Measurements from ENCODE around the gene FAM72D.
"Not testable (repeated sequence)": the region's sequence is repeated elsewhere in the genome, so short reads cannot be mapped to it uniquely, and the experiment has no call there.

The FAM72D gene

DNA sequence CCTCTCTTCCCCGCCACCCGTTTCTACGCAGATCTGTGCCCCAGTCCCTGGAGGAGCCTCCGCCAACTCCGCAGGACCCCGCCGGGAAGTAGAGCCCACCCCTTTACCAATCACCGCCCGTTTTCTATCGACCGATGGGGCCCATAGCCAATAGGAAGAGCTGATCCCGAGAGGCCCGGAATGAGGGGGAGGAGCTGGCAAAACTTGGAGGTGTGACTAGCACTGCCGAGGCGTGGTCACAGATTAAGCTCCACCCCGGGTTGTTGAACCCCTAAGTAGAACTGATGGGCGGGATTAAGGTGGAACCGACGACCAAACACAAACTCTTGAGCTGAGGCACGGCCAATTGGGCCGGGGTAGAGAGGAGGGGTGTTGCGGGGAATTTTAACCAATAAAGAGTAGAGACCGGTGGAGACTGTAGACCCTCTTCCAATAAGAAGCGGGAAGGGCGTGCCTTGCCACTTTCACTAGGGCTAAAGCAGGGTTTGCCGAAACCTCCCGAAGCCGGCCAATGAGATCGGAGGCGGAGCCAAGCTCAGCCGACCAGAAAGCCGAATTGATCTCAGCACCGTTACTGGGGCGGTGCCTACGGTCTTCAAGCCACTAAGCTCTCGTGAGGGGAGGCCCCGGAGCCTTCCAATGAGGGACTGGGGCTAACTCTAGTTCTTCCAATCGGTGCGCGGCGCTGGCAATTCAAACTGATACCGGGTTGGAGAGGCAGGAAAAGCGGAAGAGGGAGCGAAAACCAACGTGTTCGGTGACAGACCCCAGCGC lies at the start of gene FAM72D, which contains the start of gene SRGAP2B:
Gene FAM72D, plus strand, starts transcription at position 691 of the 774 bp plus-strand sequence. CDS start 874 bp downstream, outside the sequence.
Gene SRGAP2B, minus strand, starts transcription at position 45 of the 774 bp plus-strand sequence. CDS start 2,427 bp downstream, outside the sequence.
- not testable (repeated sequence) for DNase-seq (ENCODE audit: low read depth, low spot score)

DNA sequence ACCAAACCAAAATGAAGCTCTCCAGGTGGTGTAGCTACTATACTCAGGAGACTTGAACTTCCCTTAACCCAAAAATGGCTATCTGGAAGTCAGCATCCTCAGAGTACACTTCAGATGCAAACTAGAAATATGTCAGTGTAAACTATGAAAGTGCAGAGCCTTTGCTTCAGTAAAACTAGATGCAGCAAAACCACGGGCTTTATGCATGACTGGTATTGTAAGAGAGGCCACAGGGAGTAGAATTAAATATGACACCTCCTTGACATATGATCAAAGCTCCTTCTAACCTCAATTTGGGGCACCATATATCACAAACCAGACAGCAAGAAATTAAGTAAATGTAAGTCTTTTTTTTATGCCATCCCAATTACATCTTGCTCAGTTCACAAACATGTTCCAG lies 48.2 kb upstream of the FAM72D start:
- not testable (repeated sequence) for DNase-seq (ENCODE audit: low read depth, low spot score)

DNA sequence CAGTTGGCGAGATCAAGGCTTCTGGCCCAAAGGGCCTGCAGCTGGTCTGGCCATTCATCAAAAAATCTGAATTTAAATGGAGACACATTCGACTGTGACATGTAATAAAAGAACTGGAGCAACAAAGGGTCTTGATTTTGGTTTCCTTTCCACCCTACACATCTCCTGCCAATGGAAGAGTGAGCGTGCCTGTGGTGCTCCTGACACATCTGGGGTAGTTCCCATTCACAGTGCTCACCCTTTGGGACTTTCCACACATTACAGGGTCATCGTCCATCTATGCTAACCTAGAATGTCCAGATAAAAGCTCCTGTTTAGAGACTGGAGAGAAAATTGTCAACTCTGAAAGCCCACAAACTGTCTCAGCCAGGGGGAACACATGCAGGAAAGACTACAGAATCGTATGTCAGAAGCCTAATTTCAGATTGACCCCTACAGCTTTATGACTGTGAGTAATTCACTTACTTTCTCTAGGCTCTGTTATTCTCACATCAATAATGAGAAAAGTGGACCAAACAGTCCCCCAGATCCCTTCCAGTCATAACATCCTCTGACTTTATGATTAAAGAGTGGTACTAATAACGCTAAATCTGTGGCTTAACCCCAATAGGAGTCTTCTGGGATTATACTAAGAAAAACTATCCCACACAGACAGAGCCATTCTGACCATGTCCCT lies 47.5 kb upstream of the FAM72D start:
- not testable (repeated sequence) for DNase-seq (ENCODE audit: low read depth, low spot score)

DNA sequence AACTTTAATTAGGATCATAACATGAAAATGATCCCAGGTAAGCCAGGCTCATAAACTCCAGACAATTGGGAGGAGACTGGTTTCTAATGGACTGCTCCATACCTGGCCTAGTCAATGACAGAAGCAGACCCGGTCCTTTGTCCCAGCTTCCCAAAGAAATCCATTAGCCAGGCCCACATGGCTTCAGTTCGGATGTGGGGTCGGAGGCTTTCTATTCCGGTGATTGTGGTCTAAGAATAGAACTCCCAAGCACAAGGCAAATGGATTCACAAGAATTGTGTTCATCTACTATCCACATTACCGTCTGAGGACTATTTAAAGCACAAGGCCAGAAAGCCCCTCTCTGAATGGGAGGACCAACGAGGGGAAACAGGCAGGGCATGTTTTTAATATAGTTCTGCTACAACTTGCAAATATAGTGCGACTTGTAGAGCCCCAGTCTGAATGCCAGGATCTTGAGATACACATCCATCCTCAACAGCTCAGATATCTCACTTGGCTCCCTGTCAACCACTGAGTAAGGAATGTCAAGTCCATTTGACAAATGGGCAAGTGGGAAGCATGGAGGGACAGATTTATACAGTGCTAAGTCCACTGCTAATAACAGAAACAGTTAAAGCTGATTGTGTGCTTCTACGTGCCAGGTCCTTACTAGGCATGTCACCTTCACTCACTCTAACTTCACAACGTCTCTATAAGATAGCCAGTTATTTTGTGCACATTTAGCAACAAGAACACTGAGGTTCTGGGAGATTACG lies 43.6 kb upstream of the FAM72D start:
- not testable (repeated sequence) for DNase-seq (ENCODE audit: low read depth, low spot score)

DNA sequence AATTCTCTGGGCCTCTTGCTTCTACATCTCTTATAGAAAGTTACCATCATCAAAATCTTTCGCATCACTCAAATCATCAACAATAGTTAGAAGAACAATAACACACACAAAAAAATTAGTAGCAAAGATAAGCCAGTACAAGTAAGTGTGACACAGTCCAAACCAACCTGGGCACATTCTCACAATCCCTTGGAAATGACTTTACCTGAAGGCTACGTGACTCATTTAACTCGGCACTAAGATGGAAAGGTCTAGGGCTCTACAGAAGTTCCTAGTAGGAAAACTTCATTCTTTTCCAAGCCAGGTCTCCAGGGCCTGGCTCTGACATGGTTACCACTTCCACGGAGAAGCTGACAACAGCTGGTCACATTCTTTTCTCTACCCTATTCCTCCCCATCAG lies 42.3 kb upstream of the FAM72D start:
- DNase-seq (ENCODE audit: low read depth, low spot score) = not testable (repeated sequence)

DNA sequence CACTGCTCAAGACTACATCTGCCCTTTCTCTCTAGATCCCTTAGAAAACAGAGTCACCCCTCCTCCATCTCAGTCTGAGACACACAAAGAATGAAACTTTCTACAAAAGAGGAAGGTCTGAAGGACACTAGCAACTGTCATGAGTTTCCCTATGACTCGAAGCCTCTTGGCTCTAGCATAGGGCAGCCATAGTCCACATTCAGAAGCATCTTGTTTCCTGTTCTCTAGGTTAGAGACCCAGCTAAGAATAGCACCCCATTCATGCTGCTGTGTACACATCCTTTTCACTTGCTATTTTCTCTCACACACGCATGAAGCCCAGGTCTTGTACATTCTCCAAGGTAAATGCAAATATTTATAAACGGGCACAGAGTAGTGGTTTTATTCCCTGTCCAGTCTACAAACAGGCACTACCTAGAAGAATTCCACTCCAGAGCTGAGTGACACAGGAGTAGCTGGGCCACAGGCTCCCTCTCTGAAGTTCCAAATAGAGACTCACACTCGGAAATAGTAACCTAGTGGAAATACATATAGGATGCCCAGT lies 40.5 kb upstream of the FAM72D start:
- DNase-seq (ENCODE audit: low read depth, low spot score) = not testable (repeated sequence)

DNA sequence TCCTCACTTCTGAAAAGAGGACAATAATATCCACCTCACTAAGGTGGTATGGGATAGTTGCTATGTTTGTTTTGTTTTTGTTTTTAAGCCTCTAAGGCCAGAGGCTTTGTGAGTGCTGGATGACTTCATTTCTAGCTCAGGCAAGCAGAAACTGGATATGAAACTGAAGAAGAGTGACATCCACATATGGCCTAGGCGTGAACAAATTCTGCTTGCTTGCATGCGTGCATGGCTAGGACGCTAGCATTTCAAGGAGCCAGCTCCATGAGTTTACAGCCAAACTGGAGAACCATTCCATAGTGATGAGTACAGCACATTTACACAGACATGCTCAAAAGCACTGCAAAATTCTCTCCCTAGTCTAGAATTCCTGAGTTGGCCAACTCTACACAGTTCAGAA lies 37.6 kb upstream of the FAM72D start:
- not testable (repeated sequence) for DNase-seq (ENCODE audit: low read depth, low spot score)

DNA sequence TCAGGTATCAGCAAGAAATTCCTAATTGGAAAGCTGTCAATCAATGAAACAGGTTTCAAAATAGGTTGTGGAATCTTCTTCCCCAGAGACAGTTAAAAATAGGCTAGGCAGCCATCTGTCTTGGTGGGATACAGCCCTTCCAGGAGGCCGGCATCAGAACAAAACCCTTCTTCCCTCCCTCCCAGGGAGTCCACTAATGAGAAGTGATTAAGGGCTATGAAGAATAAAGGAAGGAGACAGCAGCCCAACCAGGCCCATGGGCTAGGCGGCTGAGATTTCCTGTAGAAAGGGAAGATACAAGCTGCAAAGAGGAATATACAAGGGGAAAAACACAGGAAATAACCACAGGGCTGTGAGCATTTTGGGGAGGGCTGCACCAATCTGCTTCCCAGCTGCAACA lies 32.5 kb upstream of the FAM72D start:
- DNase-seq (ENCODE audit: low read depth, low spot score) = not testable (repeated sequence)

DNA sequence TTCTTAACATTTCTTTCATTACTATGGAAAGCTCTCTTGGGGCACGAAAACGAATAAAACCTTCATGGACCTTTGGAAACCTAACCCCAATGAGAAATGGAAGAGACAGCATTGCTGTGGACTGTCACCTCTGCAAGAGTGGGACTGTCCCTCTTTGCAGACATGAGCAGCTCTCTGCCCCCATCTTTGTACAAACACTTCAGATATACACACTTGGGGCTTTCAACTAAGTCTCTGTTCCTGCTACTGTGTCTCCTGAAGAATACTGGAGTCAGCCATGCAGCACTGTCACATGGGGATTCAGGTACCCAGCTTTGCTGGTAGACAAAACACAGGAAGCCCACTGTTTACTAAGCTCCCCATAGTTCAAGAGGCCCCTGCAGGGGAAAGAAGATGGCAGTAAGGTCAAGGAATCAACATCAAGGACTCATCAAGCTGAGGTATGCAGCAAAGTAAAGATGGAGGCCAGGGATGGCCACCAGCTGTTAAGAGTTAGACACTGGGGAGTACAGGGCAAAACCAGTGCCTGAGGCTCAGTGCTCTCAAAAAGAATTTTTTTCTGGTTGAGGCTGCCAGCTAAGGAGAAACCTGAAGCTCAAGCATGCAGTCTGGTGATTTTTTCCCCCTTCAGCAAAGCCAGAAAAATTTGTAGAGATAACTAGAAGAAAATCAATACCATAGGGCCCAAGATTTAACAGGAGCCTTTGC lies 31.7 kb upstream of the FAM72D start:
- not testable (repeated sequence) for DNase-seq (ENCODE audit: low read depth, low spot score)

DNA sequence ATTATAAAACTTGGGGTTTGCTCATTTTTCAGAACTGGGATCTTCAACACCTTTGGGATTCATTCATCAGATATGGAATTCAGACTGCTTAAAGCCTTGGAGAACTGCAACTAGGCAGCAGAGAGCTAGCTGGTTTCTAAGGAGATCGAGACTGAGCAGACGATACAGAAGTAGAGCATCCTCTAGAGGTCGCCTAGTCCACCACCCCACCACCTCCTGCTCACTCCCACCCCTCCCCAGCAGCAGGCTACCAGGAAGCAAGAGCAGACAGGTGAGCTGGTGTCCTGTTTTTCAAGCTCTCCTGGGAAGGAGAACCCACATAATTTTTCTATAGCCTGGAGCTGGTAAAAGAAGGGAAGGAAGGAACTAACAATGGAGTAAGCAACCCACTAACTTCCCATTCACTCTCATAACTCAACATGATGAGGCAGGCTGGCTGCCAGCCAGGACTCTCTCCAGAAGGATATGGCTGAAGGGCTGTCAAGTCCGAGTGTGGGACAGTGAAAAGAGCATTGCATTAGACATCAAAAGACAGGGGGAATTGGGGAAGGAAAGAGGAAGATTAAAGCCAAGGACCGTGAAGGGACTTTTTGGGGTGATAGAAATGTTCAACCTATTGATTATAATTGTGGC lies 30.5 kb upstream of the FAM72D start:
- DNase-seq (ENCODE audit: low read depth, low spot score) = not testable (repeated sequence)

DNA sequence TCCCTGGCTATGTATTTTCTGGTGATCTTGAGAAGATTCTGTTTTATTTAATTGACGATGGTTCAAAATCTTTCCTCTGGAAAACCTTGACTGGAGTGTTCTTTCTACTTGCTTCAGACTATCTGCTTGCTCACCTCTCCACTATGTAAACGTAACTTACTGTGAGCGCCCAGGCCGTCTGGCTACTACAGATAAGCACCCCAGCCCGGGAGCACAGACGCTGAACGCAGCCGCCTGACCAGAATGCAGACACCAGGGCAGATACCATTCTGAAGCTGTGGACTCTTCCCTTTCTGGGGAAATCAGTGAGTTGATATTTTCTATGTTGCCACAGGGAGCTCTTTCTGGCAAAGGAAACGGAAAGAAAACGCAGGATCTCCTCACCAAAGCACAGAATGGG lies 29.3 kb upstream of the FAM72D start:
- DNase-seq (ENCODE audit: low read depth, low spot score) = not testable (repeated sequence)

DNA sequence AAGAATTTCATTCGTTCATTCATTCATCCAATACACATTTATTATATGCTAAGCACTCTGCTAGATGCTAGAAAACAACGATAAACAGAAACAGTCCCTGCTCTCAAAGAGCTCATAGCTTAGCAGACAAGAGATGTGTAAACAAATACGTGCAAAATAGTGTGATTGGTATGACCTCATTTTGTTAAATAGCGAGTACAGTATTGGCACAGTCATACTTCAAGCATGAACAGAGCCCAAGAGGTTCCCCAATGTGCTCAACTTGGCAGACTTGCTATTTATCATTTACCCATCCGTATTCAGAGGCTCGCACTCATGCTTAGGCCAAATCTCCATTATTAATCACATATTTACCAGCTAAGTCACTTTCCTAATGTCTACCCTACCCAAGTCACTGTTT lies 24.2 kb upstream of the FAM72D start:
- not testable (repeated sequence) for DNase-seq (ENCODE audit: low read depth, low spot score)

DNA sequence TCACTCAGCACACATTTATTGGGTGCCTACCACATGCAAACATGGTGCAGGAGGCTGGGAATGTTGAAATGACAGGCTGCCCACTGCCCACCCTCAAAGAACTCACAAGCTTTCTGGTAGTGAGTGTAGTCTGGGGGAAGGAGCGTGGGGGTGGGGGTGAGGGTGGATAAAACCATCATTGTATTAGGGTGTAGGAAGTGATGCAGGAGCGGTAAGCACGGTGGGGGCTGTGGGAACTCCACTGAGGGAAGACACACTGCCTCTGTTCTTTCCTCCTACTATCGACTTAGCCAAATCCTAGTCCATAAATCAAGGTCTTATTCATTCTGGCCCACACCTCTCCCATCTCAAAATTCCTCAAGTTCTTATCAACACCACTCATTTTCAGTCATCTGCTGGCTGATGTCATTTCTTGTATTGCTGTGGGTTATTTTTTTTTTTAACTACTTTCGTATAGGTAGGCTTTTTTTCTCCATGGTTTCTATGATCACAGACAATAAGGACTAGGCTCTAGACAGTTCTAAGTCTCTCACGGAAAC lies 21.7 kb upstream of the FAM72D start:
- DNase-seq (ENCODE audit: low read depth, low spot score) = not testable (repeated sequence)

DNA sequence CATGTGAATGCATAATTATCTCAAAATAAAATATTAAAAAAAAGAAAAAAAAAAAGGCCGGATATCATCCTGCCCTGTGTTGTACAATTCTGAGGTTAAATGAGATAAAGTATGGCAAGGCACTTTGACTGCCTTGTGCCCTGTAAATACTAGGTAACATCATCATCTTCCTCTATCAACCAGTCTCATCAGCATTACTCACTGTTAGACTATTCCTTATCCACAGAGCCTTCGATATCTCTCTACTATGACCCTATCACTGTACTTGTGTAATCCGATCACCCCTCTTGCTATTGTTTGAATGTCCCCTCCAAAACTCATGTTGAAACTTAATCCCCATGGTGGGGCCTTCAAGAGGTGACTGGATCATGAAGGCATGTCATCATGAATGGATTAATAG lies 18.9 kb upstream of the FAM72D start:
- not testable (repeated sequence) for DNase-seq (ENCODE audit: low read depth, low spot score)

DNA sequence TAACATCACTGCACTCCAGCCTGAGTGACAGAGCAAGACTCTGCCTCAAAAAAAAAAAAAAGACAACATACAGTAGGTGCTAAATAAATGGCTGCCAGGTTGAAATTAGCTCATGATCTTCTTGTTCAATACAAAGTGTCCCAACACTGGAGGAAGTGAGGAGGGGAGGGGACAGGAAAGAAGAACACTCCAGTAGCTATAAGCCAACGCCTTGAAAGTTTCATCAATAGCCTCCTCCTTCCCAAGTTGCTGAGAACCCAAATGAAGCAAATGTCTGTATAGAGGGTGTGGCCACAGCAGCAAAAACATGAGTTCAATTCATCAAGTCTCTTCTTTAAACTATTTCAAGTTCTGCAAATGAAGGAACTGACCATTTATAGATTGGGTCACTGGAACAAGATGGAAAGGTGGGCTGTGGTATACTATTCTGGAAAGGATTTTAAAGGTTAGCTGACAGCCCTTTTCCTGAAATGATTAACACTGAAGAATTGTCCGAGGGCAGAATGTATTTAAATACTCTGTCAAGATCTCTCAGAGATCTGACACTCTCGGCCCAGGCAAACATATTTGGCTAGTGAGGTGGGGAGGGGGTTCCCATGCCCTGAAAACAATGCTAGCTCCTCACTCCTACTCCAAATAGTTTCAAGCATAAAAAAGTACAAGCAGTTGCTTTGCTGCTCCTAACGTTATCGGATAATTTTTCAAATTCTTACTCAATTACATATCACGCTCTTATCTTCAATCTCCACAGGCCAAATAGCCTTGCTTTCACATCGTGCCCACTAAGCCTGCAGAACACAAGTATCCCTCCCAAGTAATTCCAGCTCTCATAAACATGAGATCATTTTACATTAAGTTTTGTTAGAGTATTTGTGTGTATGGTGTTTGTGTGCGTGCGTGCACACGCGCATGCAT lies 17.6 kb upstream of the FAM72D start:
- not testable (repeated sequence) for DNase-seq (ENCODE audit: low read depth, low spot score)

DNA sequence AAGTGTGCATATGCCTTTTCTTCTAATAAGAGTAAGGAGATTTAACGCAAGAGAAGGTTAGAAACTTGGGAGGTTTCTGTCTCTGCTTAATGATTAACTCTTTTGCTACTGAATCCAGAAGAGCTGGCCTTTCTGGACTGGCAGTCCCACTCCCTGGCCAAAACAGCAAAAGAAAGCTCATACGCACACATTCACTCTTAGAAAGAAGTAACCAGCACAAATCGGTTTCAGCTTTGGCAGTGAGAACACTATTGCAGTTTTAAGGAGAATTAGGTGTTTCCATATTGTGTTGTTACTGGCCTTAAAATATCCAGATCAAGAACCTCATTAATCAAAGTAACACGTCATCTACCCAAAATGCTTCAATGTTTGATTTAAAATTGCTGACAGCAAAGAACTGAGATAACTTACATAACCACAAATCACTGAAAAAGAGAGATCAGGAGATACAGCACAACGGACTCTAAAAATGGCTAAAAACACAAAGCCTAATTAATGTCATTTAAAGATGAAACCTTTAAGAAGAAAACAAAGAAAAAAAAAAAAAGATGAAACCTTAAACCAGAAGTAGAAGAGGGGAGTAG lies 16.9 kb upstream of the FAM72D start:
- not testable (repeated sequence) for DNase-seq (ENCODE audit: low read depth, low spot score)

DNA sequence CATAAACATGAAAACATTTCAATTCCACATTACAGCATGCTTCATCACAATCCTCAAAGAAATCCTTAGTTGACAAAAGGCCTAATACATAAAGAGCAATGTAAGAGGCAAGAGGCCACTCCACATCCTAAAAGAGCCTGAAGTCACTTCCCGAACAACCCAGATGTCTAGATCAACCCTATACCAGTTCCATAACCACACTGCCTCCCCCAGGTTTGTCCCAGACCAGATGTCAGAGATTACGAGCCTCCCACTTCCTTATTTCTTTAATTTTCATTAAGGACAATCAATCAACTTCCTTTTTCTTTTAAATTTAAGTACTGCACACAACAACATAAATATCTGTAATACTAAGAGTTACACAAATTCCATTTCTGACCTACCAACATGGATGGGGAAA lies 16.0 kb upstream of the FAM72D start:
- not testable (repeated sequence) for DNase-seq (ENCODE audit: low read depth, low spot score)

DNA sequence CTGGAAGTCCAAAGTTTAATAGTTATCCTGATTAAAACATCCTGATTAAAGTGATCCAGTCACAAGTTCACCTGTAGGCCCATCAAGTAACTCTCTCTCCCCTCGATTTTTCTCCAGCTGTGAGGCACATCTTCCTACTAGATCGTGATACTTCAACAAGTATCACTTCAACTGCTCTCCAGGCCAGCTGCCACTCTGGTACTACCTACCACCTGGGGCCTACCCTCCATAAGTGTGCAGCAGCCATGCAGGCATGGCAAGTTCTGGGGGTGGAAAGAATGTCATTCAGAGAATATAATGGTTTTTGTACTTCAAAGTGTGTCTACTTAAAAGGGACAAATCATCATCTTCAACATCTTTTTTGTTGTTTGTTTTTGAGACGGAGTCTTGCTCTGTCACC lies 15.6 kb upstream of the FAM72D start:
- DNase-seq (ENCODE audit: low read depth, low spot score) = not testable (repeated sequence)
